Endothelial cell of umbilical vein (primary cell): ENCODE data around the gene POGK. TPM values are rescaled to one million over a fixed set of nuclear protein-coding genes. Genes with fewer than 3 reads are reported as not detected.

Experiments used
- BruUV-seq: library from RNA; stranded (reverse); fragments of 400-500 nt; replicated peaks from 2 replicates; lab custom pipeline; 2021; lab: Mats Ljungman, UMichigan
- CTCF ChIA-PET: fragments of 300-600, 350-600 bp; sonication (Branson Sonifier 250); formaldehyde crosslinking; loops from one replicate; lab custom pipeline; 2021; ENCODE audit warnings: antibody characterized with exemption, inconsistent platforms; lab: Charles Lee
- POLR2A ChIA-PET: fragments of 300-600, 350-600 bp; sonication (Branson Sonifier 250); formaldehyde crosslinking; loops from one replicate; lab custom pipeline; 2021; ENCODE audit warnings: antibody characterized with exemption, inconsistent platforms; lab: Charles Lee
- DNase-seq: peaks from one replicate; pipeline ENCODE4 v3.0.0-alpha.2; 2011; ENCODE audit warnings: low read depth, low spot score
- FAIRE-seq: peaks from 2 replicates; lab custom pipeline; 2011; peaks lifted over from hg19 to GRCh38; lab: Jason Lieb, UNC
- H2AFZ ChIP-seq: 2 replicates; pipeline ENCODE4 v1.6.0; 2012; ENCODE audit warnings: low read depth, low read length, control low read depth, inconsistent platforms
- H3K27ac ChIP-seq: 2 replicates; pipeline ENCODE4 v1.5.1; 2011; ENCODE audit warnings: low read depth, mild to moderate bottlenecking, control low read depth, low read length, moderate library complexity; ENCODE audit not compliant: insufficient read depth
- H3K27me3 ChIP-seq, 2 experiments: 2 replicates each; pipeline versions ENCODE4 v1.6.0 to v1.6.1; 2011; ENCODE audit warnings: low read length in 2 of 2, mixed read lengths in 1 of 2; ENCODE audit not compliant: control insufficient read depth in 2 of 2, insufficient read depth in 2 of 2
- H3K36me3 ChIP-seq, 2 experiments: 2 replicates in 1 of 2; 3 replicates in 1 of 2; pipeline ENCODE4 v1.5.1; 2011; ENCODE audit warnings: low read length in 2 of 2, mild to moderate bottlenecking in 1 of 2, moderate library complexity in 1 of 2; ENCODE audit not compliant: control insufficient read depth in 2 of 2, insufficient read depth in 2 of 2; ENCODE audit errors: extremely low read depth in 1 of 2
- H3K4me1 ChIP-seq: 3 replicates; pipeline ENCODE4 v1.5.1; 2011; ENCODE audit warnings: mild to moderate bottlenecking, low read length; ENCODE audit not compliant: control insufficient read depth, insufficient read depth; ENCODE audit errors: extremely low read depth
- H3K4me2 ChIP-seq: 2 replicates; pipeline ENCODE4 v1.6.1; 2011; ENCODE audit warnings: low read length, control low read depth, mixed read lengths; ENCODE audit not compliant: insufficient read depth
- H3K4me3 ChIP-seq, 3 experiments: fragments of 200-600 bp in 1 of 3; sonication (generic), shearing (Covaris generic) in 1 of 3; replicated peaks in 1 of 3; 2 replicates each; pipeline ENCODE4 v1.5.1; 2011 to 2016; ENCODE audit warnings: control low read depth in 3 of 3, low read length in 3 of 3, mild to moderate bottlenecking in 2 of 3, inconsistent platforms in 1 of 3, low read depth in 1 of 3, moderate library complexity in 1 of 3; ENCODE audit not compliant: insufficient read depth in 1 of 3
- H3K79me2 ChIP-seq: 2 replicates; pipeline ENCODE4 v1.6.0; 2012; ENCODE audit warnings: low read length, inconsistent platforms; ENCODE audit not compliant: control insufficient read depth, insufficient read depth
- H3K9ac ChIP-seq: replicated peaks from 2 replicates; pipeline ENCODE3; 2011; ENCODE audit warnings: low read length, control low read depth; ENCODE audit not compliant: insufficient read depth; ENCODE audit errors: extremely low read depth
- H3K9me1 ChIP-seq: replicated peaks from 3 replicates; pipeline ENCODE4 v1.6.0; 2011; ENCODE audit warnings: mild to moderate bottlenecking, low read length; ENCODE audit not compliant: control insufficient read depth, insufficient read depth; ENCODE audit errors: extremely low read depth
- H3K9me3 ChIP-seq: replicated peaks from 2 replicates; pipeline ENCODE4 v1.5.1; 2012; ENCODE audit warnings: low read length, inconsistent platforms; ENCODE audit not compliant: control insufficient read depth, insufficient read depth
- H4K20me1 ChIP-seq: replicated peaks from 2 replicates; pipeline ENCODE3; 2011; ENCODE audit warnings: mild to moderate bottlenecking, low read length; ENCODE audit not compliant: control insufficient read depth, insufficient read depth; ENCODE audit errors: extremely low read depth
- CTCF ChIP-seq, 2 donors: IDR thresholded peaks; 1 replicate in 1 of 2; 2 replicates in 1 of 2; pipeline ENCODE4 v1.5.1; 2011; ENCODE audit warnings: low read length in 2 of 2, mild to moderate bottlenecking in 2 of 2, moderate library complexity in 2 of 2, control low read depth in 1 of 2, inconsistent platforms in 1 of 2, low read depth in 1 of 2; ENCODE audit not compliant: insufficient read depth in 1 of 2; ENCODE audit errors: extremely low read depth in 1 of 2
- EZH2 ChIP-seq: IDR thresholded peaks from 2 replicates; pipeline ENCODE4 v1.6.1; 2012; ENCODE audit warnings: borderline replicate concordance, low read depth, mild to moderate bottlenecking, moderate library complexity, low read length, inconsistent platforms; ENCODE audit not compliant: severe bottlenecking
- FOS ChIP-seq: IDR thresholded peaks from 2 replicates; pipeline ENCODE4 v1.6.1; 2011; ENCODE audit warnings: mild to moderate bottlenecking, low read length, moderate library complexity, borderline replicate concordance; ENCODE audit not compliant: insufficient read depth
- GATA2 ChIP-seq: IDR thresholded peaks from 2 replicates; pipeline ENCODE4 v1.7.0; 2011; ENCODE audit warnings: low read depth, mild to moderate bottlenecking, moderate library complexity, mixed read lengths, low read length; ENCODE audit not compliant: insufficient read length, insufficient read depth
- JUN ChIP-seq: IDR thresholded peaks from 2 replicates; pipeline ENCODE4 v1.6.1; 2011; ENCODE audit warnings: borderline replicate concordance, low read depth; ENCODE audit not compliant: insufficient read length, insufficient read depth
- MYC ChIP-seq: IDR thresholded peaks from one replicate; pipeline ENCODE4 v1.6.1; 2011; ENCODE audit warnings: mild to moderate bottlenecking, low read depth, low read length
- POLR2A ChIP-seq: IDR thresholded peaks from 2 replicates; pipeline ENCODE4 v1.6.1; 2012; ENCODE audit warnings: low read depth, mild to moderate bottlenecking, control low read depth, low read length
- POLR2AphosphoS5 ChIP-seq: IDR thresholded peaks from 2 replicates; pipeline ENCODE4 v1.6.1; 2012; ENCODE audit warnings: low read depth, mild to moderate bottlenecking, control low read depth, low read length, moderate library complexity; ENCODE audit not compliant: insufficient read depth
- dilution Hi-C: fragments of 300-500 bp; cut with MboI; formaldehyde crosslinking; loops from one replicate; pipeline ENCODE4 v1.15.0; 2019; ENCODE audit warnings: low sequenced_read_pairs; ENCODE audit not compliant: extremely low pct_ligation_motif_present
- intact Hi-C: fragments of 100-400 bp; cut with micrococcal nuclease; formaldehyde crosslinking; loops from one replicate; pipeline ENCODE4 v1.10.0; 2022
- polyA plus RNA-seq, 4 experiments: library from polyadenylated mRNA; depleted of rRNA in 3 of 4; stranded (reverse) in 3 of 4; unstranded in 1 of 4; fragments of >200 nt; gene quantifications; 2 replicates each; pipeline versions ENCODE4 v1.2.1 to v1.2.3, GENCODE V29; 2011 to 2012; ENCODE audit warnings: missing spikeins in 1 of 4
- total RNA-seq: library from RNA; stranded (reverse); gene quantifications from 2 replicates; pipeline ENCODE4 v1.2.3, GENCODE V29; 2021
- TF ChIP-seq, protein P1 (sequence below): IDR thresholded peaks from 2 replicates; pipeline ENCODE4 v1.6.1; 2011; ENCODE audit not compliant: insufficient read depth, insufficient read length

POGK gene
- total and polyA plus RNA-seq, 2 donors (not counting 3 experiments of a cell fraction or from before 2014, with no cell fraction given) = 12.5 to 31.8 TPM

- H3K27me3 ChIP-seq = no peaks in the 10 kb centered on the region
- TF ChIP-seq FOS (no peak), JUN (no peak), GATA2 (no peak), POLR2A (no peak), CTCF (IDR thresholded peaks at IDR 0.05; ENCODE audit: extremely low read depth in 1 of 2, insufficient read depth in 1 of 2, low read depth in 1 of 2, low read length in 2 of 2) (no peak), EZH2 (no peak), MYC (no peak), POLR2AphosphoS5 (no peak)
- TF ChIP-seq, protein P1, sequence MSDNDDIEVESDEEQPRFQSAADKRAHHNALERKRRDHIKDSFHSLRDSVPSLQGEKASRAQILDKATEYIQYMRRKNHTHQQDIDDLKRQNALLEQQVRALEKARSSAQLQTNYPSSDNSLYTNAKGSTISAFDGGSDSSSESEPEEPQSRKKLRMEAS = no peak
- H3K4me2 ChIP-seq = no peak overlapping the region
- no peak overlapping the region for H3K4me3 ChIP-seq
- H3K36me3 ChIP-seq = no peaks in the 10 kb centered on the region
- no peak for DNase-seq
- H3K9ac ChIP-seq = no peak overlapping the region
- no TSS peak for BruUV-seq
- FAIRE-seq = no peak
- ChIA-PET POLR2A (no interaction called here), CTCF (interaction anchor here (1.0 kb wide), 1 partner anchor 69 kb away, joined by 4 read pairs; no protein-coding TSS in a partner anchor)
- no peaks in the 10 kb centered on the region for H4K20me1 ChIP-seq
- H3K9me1 ChIP-seq = no peaks in the 10 kb centered on the region
- H3K79me2 ChIP-seq = no peaks in the 10 kb centered on the region
- dilution Hi-C loops = no loop called here
- intact Hi-C loops = no loop called here
- H2AFZ ChIP-seq = no peak overlapping the region
- H3K27ac ChIP-seq = no peak overlapping the region
- no peaks in the 10 kb centered on the region for H3K4me1 ChIP-seq
- H3K9me3 ChIP-seq = no peaks in the 10 kb centered on the region
These were observed 25.6 kb upstream of the POGK start for GRCh38 chr1:166813508-166814223.
